Activated CD8-positive, alpha-beta memory T cell treated with anti-CD3 and anti-CD28 coated beads, Interleukin-2, amount 50 U/mL, for 48 hours (primary cell): ENCODE results near the gene TCF3.

ENCODE experiments used
- DNase-seq: peaks from one replicate; pipeline ENCODE4 v3.0.0-alpha.2; 2020

Gene TCF3

GRCh38 chr19:1609103-1609396, 43.4 kb downstream of the TCF3 start:
- no peak for DNase-seq

- no peak for DNase-seq
Measured at GRCh38 chr19:1608359-1609102, 43.9 kb downstream of the TCF3 start.

GRCh38 chr19:1606138-1606651, 46.2 kb downstream of the TCF3 start:
- no peak for DNase-seq

- DNase-seq: peak; percentile 94
Measured at GRCh38 chr19:1605236-1606137, 46.9 kb downstream of the TCF3 start, which contains the start of gene UQCR11. Gene UQCR11 (minus strand): TSS chr19:1605462. CDS start chr19:1605409, 53 bp downstream.

GRCh38 chr19:1602091-1602707, 50.2 kb downstream of the TCF3 start:
- no peak for DNase-seq

- no peak for DNase-seq
Measured at GRCh38 chr19:1601613-1602064, 50.8 kb downstream of the TCF3 start.

- no peak for DNase-seq
Measured at GRCh38 chr19:1599460-1599846, 53.0 kb downstream of the TCF3 start.

GRCh38 chr19:1598777-1599459, 53.5 kb downstream of the TCF3 start:
- no peak for DNase-seq

GRCh38 chr19:1593501-1593772, 59.0 kb downstream of the TCF3 start:
- DNase-seq: no peak

GRCh38 chr19:1592755-1593500, 59.5 kb downstream of the TCF3 start, which contains the start of gene MBD3:
Gene MBD3 (minus strand): TSS chr19:1592865. CDS start chr19:1592631, 234 bp downstream.
- DNase-seq: peak; percentile 93

- peak; percentile 92 for DNase-seq
Measured at GRCh38 chr19:1592024-1592754, 60.2 kb downstream of the TCF3 start.

- DNase-seq: peak; percentile 68
Measured at GRCh38 chr19:1591421-1592023, 60.9 kb downstream of the TCF3 start.

- peak; percentile 74 for DNase-seq
Measured at GRCh38 chr19:1590641-1591397, 61.6 kb downstream of the TCF3 start.

GRCh38 chr19:1587872-1588271, 64.5 kb downstream of the TCF3 start:
- no peak for DNase-seq

GRCh38 chr19:1585243-1585580, 67.2 kb downstream of the TCF3 start:
- no peak for DNase-seq

- no peak for DNase-seq
Measured at GRCh38 chr19:1584500-1585242, 67.7 kb downstream of the TCF3 start.

- no peak for DNase-seq
Measured at GRCh38 chr19:1582201-1582600, 70.2 kb downstream of the TCF3 start.

GRCh38 chr19:1580957-1581356, 71.5 kb downstream of the TCF3 start:
- no peak for DNase-seq

- no peak for DNase-seq
Measured at GRCh38 chr19:1580382-1580781, 72.0 kb downstream of the TCF3 start.

- no peak for DNase-seq
Measured at GRCh38 chr19:1579222-1579621, 73.2 kb downstream of the TCF3 start.
